ENCODE measurements around the gene MAP2K5.

MAP2K5 gene

GRCh38 chr15:67799801-67800205, 257.3 kb downstream of the MAP2K5 start:
- DNase-seq (ENCODE audit: low read depth, low spot score): no peak
- ChIA-PET CTCF (interaction anchor here (1.4 kb wide), 1 partner anchor 367 kb away, joined by 3 read pairs; no protein-coding TSS in a partner anchor), POLR2A (no interaction called here)
- TF ChIP-seq, protein P1, sequence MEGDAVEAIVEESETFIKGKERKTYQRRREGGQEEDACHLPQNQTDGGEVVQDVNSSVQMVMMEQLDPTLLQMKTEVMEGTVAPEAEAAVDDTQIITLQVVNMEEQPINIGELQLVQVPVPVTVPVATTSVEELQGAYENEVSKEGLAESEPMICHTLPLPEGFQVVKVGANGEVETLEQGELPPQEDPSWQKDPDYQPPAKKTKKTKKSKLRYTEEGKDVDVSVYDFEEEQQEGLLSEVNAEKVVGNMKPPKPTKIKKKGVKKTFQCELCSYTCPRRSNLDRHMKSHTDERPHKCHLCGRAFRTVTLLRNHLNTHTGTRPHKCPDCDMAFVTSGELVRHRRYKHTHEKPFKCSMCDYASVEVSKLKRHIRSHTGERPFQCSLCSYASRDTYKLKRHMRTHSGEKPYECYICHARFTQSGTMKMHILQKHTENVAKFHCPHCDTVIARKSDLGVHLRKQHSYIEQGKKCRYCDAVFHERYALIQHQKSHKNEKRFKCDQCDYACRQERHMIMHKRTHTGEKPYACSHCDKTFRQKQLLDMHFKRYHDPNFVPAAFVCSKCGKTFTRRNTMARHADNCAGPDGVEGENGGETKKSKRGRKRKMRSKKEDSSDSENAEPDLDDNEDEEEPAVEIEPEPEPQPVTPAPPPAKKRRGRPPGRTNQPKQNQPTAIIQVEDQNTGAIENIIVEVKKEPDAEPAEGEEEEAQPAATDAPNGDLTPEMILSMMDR (IDR thresholded peaks at IDR 0.05; ENCODE audit: insufficient read depth, low read length, missing control alignments): no peak
- no peak overlapping the region for H3K4me3 ChIP-seq (ENCODE audit: low read depth, low read length)

DNA sequence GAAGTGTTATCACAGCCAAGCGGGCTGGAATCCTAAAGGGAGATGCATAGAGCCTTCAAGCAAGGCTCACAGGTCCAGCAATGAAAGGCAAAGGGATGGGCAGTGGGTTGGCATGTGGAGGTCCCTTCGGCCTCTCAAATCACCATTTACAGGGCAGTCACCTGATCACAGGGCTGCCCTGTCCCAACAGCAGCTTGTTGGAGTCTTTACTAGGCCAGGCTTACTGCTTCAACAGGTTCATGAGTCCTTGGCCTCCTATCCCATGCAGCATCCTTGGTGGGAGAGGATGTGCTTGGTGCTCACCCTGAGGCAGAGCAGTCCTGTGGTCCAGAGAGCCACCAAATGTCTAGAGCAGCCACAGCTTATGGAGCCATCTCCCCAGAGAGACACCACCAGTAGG, 258.6 kb downstream of the MAP2K5 start:
- H3K4me3 ChIP-seq (ENCODE audit: low read depth, low read length): no peak overlapping the region
- TF ChIP-seq, protein P1 (IDR thresholded peaks at IDR 0.05; ENCODE audit: insufficient read depth, low read length, missing control alignments): no peak
- no peak for DNase-seq (ENCODE audit: low read depth, low spot score)
- ChIA-PET POLR2A (no interaction called here), CTCF (no interaction called here)

- ChIA-PET CTCF (no interaction called here), POLR2A (no interaction called here)
- H3K4me3 ChIP-seq (ENCODE audit: low read depth, low read length): no peak overlapping the region
- DNase-seq (ENCODE audit: low read depth, low spot score): no peak
- TF ChIP-seq, protein P1 (IDR thresholded peaks at IDR 0.05; ENCODE audit: insufficient read depth, low read length, missing control alignments): no peak
Observed at GRCh38 chr15:67801926-67802914, 259.7 kb downstream of the MAP2K5 start.

- H3K4me3 ChIP-seq (ENCODE audit: low read depth, low read length): no peak overlapping the region
- ChIA-PET POLR2A (no interaction called here), CTCF (no interaction called here)
- TF ChIP-seq, protein P1 (IDR thresholded peaks at IDR 0.05; ENCODE audit: insufficient read depth, low read length, missing control alignments): no peak
- no peak for DNase-seq (ENCODE audit: low read depth, low spot score)
Observed at GRCh38 chr15:67803299-67803698, 260.8 kb downstream of the MAP2K5 start.

- ChIA-PET POLR2A (no interaction called here), CTCF (no interaction called here)
- no peak for DNase-seq (ENCODE audit: low read depth, low spot score)
- TF ChIP-seq, protein P1 (IDR thresholded peaks at IDR 0.05; ENCODE audit: insufficient read depth, low read length, missing control alignments): no peak
- no peak overlapping the region for H3K4me3 ChIP-seq (ENCODE audit: low read depth, low read length)
Observed at GRCh38 chr15:67803996-67804843, 261.7 kb downstream of the MAP2K5 start.

All from AG04449 (cell line).